M059J (cell line): ENCODE data around the gene CORO1C. TPM values are rescaled to one million over a fixed set of nuclear protein-coding genes. Genes with fewer than 3 reads are reported as not detected.

Source experiments
- DNase-seq: peaks from one replicate; pipeline ENCODE4 v3.0.0-alpha.2; 2012; ENCODE audit warnings: low read depth
- total RNA-seq: library from RNA; depleted of rRNA; stranded (reverse); fragments of >200 nt; shearing (Covaris generic); gene quantifications from 2 replicates; pipeline ENCODE4 v1.2.3, GENCODE V29; 2014; rRNA removed

Gene CORO1C
- total RNA-seq, 1 experiment from 2014 or later, result 171 TPM

- no peak for DNase-seq
Observed at GRCh38 chr12:108602976-108603704, 128.2 kb downstream of the CORO1C start.

DNA sequence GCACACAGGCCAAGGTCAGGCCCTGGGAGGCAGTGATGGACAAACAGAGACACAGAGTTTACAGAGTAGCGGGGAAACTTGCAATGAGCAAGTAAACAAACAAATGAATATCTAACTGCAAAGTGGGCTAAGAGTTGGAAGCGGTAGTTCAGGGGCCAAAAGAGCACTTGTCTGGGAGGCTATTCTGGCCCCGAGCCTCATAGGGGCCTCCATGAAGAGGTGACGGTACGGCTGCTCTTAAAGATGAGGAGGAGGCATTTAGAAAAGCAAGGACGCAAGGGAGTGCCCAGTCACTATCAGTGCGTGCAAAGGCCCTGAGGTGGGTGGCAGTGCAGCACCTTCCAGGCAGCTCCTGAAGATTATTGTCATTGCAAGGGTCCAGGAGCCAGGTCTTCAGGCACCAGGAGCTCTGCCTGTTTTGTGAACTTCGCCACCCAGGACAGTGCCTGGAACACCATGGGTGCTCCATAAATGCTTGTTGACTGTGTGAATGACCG, 129.1 kb downstream of the CORO1C start:
- no peak for DNase-seq

DNA sequence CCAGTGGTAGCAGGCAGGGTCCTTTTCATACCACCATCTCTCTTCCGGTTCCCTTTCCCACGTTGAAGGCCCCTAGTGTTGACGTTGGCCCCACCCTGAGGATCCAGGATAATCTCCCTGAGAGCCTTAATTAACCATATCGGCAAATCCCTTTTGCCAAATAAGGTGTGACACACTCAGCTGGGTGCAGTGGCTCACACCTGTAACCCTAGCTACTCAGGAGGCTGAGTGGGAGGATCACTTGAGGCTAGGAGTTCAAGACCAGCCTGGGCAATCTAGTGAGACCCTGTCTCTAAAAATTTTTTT, 130.7 kb downstream of the CORO1C start:
- no peak for DNase-seq

DNA sequence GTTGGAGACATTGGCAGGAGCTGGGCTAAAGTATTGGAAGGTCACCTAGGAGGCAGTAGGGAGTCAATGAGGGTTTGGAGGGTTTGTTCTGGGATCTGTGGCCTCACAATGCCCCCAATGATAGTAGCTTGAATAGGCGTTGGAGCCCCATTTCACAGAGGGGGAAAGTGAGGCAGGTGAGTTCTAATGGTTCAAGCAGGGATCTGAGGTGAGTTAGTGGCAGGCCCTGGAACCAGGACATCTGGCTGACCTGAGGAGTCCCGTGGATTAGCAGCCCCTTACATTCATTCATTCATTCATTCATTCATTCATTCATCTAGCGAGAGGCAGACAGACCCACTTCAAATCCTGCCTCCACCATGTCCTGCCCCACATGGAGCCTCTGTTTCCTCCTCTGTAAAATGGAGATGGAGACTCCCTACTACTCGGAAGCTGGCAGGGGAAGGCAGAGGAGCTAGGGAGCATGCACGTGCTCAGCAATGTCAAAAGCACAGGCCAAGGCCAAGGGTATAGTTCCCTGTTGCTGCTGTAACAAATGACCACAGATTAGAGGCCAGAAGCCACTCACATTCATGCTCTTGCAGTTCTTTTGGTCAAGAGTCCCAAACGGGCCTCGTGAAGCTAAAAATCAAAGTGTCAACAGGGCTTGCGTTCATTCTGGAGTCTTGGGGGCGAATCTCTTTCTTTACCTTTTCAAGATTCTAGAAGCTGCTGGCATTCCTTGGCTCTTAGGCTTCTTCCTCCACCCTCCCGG, 131.2 kb downstream of the CORO1C start:
- DNase-seq, result no peak

DNA sequence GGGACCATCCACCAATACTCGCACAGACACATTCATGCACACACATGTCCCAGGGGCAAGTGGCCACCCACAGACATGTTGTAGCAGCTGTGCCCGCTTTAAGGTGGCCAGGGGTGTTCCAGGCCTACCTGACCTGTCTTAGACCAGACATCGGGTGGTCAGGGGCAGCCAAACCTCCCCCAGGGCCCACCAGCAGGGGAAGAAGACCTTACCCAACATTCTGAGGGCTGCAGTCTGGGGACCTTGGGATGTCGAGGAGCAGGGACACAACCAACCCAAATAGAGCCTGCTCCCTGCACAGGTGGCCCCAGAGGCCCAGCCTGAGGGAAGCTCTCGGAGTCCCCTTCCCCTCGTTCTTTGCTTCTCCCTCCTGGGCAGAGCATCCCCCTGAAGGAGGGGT, 131.8 kb downstream of the CORO1C start:
- no peak for DNase-seq

DNA sequence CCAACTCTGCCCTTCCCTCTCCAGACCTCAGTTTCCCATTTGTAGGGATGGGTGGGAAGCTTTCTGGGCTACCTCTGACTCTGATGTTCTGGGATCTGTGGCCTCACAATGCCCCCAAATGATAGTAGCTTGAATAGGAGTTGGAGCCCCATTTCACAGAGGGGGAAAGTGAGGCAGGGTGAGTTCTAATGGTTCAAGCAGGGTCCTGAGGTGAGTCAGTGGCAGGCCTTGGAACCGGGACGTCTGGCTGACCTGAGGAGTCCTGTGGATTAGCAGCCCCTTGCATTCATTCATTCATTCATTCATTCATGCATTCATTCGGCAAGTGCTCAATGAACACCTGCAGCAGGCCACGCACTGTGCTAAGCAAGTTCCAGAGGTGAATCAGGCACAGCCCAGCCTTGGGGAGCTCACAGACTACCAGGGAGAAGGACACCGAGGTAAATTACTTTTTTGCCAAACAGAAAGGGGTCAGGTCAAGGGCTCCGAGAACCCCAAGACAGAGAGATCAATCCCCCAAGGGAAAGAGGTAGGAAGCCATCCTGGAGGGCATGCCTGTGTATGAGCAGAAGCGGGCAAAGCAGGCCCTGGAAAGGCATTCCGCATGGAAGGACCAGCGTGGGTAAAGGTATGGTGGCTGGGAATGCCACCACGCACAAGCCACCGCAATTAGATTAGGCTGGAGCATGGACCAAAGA, 132.6 kb downstream of the CORO1C start:
- no peak for DNase-seq

DNA sequence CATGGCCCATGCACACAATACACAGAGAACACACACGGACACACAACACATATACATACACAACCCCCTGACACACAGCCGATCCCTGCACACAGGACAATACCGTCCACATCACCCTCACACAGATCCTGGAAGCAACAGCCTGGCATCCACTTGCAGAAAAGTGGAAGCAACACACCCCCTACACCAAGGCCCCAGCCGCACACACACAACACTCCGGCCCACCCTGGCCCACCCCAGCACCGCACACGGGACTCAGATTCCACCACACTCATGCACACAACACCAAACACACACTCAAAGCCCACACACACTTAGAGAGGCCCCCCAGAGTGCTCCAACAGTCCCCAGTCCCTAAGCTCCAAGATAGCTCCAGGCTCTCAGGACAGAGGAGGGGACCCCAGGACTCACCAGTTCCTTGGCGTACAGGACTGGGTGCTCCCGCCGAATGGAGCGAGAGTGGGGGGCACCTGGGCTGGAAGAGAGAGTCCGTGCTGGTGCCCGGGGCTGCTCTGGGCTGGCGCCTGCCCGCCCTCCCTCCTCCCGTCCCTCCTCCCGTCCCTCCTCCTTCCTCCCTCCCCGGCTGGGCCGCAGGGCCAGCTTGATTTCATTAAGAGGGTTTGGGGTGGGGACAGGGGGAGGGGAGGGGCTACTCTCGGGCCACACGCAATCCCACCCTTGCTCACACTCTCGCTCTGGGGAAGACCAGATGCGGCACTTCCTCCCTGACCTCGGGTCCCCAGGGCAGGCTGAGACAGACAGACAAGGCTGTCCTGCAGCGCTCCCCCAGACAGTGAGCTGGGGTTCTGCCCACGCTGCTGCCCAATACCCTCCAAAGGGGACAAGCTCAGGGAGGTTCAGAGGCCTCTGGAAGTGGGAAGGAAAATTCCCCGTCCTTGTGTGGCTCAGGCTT, 133.5 kb downstream of the CORO1C start, which contains the start of gene TMEM119:
TMEM119 (minus strand) TSS at position 526 of the 913 bp plus-strand sequence. CDS start 5,701 bp downstream, outside the sequence.
- no peak for DNase-seq

- DNase-seq, result no peak
Observed at GRCh38 chr12:108596854-108597558, 134.3 kb downstream of the CORO1C start.

DNA sequence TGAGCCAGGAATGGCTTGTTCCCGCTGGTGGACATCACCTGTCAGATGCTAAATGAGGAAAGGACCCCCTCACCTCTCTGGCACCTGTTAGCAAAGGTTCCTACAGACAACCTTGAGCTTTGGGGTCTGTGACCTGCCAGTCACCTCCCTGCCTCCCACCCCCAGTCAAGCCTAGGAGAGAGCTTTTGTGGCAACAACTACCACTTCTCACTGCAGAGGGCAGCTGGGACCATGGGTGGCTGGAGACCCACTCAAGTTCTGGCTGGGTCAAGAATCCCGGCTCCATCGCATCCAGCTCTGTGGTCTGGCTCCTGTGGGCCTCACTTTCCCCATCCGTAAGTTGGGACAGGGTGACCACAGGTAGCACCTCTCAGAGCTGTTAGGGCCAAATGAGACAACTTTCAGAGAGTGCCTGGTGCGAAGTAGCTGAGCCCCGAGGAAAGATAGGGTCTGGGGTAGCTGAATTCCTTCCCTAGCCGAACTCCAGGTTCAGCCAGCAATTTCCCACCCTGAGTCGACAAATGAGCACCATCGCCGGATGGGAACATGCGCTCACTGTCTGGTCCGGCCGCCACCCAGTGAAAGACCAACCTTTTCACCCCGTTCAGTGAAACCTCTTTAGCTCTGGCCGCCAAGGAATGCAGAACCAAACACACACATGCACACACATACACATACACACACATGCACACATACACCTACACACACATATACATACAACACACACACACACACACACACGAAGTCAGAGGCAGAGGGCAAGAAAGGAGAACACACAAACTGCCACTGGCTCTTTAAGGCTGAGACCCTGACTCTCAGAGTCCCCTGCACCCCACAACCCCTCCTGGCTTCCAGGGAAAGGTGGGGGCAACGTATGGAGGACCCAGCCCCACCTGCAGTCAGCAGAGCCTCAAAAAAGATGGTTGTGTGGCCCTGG, 135.3 kb downstream of the CORO1C start:
- no peak for DNase-seq

Other genes with a start within 250 kb of the CORO1C start
- gene FICD, start 216.2 kb downstream of the CORO1C start, total RNA-seq, result 9.7 and 12.5 TPM in 2 replicates
- gene SART3, start 170.3 kb downstream of the CORO1C start, total RNA-seq, result 38.8 and 39.8 TPM in 2 replicates
- 90.9 and 102 TPM in 2 replicates for gene ISCU, start 168.9 kb downstream of the CORO1C start, total RNA-seq
- 0.05 TPM in 1 of 2 replicates, not detected in the other for gene TMEM119, start 133.4 kb downstream of the CORO1C start, total RNA-seq
- gene SELPLG, start 97.6 kb downstream of the CORO1C start, total RNA-seq, result 0.42 and 0.79 TPM in 2 replicates
- 10.5 and 20.1 TPM in 2 replicates for gene SSH1, start 126.1 kb upstream of the CORO1C start, total RNA-seq
- not detected in 2 replicates for gene DAO, start 148.6 kb upstream of the CORO1C start, total RNA-seq